ENCODE data around the gene UFSP1. TPM values are rescaled to one million over a fixed set of nuclear protein-coding genes. Genes with fewer than 3 reads are reported as not detected.

UFSP1 gene
- total RNA-seq, 1 donor: 5.6 TPM

DNA sequence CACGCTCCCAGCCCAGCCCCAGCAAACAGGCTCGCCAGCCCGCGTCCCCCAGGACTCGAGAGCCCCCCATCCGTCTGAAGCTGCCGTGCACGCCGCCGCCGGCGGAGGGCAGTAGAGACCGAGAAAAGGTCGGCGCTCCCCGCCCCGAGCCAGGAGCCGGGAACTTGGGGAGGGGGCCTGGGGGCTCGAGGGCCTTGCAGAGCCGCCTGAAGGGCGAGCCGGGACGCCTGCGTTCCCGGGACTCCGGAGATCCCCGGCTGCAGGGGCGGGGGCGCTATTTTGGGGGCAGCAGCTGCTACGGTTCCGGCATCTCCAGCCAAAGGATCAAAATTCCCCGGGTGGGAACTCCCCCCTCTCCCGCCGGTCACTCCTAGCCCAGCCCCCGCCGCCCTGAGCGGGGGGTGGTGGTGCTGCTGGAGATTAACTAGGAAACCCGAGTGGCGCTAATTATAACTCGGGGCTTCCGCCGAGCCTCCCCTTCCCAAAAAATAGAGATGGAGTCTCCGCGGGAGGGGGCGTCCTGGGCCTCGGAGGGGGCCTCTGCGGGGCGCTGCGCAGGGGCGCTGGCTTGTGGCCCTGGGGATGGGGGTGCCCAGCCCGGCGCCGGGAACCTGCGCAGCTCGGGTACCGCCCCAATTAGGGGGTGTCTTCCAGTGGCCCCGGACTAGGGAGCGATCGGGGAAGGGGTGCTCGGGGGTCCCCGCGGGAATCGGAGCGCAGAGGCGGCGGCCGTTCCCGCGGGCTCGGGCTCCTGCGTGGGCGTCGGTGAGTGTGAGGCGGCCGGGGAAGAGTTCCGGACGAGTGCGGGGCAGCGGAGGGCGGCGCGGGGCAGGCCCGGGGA lies 5.6 kb upstream of the UFSP1 start:
- TF ChIP-seq, protein P1, sequence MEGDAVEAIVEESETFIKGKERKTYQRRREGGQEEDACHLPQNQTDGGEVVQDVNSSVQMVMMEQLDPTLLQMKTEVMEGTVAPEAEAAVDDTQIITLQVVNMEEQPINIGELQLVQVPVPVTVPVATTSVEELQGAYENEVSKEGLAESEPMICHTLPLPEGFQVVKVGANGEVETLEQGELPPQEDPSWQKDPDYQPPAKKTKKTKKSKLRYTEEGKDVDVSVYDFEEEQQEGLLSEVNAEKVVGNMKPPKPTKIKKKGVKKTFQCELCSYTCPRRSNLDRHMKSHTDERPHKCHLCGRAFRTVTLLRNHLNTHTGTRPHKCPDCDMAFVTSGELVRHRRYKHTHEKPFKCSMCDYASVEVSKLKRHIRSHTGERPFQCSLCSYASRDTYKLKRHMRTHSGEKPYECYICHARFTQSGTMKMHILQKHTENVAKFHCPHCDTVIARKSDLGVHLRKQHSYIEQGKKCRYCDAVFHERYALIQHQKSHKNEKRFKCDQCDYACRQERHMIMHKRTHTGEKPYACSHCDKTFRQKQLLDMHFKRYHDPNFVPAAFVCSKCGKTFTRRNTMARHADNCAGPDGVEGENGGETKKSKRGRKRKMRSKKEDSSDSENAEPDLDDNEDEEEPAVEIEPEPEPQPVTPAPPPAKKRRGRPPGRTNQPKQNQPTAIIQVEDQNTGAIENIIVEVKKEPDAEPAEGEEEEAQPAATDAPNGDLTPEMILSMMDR (IDR thresholded peaks at IDR 0.05; ENCODE audit: insufficient read depth, low read depth, low read length): peak; percentile 80
- no peak for DNase-seq (ENCODE audit: low read depth)
- H3K4me3 ChIP-seq (ENCODE audit: low read depth, low read length): peak overlapping the region; percentile 50

DNA sequence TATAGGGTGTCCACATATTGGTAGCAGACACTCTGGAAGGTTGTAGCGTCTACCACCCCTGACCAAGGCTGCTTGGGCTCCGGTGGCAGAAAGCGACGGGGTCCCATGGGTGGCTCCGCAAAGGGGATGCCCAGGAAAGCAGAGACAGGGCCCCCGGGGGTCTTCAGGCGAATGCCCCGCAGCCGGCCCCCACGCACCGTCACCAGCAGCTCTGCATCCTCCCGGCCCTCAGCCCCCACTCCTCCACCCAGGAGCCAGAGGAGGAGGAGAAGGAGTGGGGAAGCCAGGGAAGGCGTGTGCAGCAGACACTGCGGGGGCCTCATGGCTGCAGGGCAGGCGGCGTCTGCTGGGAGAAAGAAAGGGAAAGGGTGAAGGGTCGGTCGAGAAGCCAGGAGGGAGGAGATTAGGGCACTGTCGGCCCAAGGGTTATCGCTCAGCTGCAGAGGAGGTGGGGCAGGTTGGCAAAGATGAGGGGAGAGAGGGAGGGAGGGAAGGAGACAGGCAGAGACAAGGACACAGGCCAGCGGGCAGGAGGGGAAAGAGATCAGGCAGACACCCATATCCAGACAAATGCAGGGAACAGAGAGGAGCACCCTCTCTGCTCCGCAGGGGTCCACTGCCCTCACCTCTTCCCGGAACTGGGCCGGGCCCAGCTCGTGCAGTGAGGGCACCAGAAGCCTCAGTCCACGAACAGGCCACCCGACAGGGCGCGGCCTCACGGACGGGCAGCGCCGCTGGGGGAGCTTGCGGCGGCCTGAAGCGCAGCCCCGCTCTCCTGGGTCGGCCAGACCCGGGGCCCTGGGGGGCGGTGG lies 4.6 kb upstream of the UFSP1 start:
- H3K4me3 ChIP-seq (ENCODE audit: low read depth, low read length): no peak overlapping the region
- TF ChIP-seq, protein P1 (IDR thresholded peaks at IDR 0.05; ENCODE audit: insufficient read depth, low read depth, low read length): no peak
- no peak for DNase-seq (ENCODE audit: low read depth)

- TF ChIP-seq, protein P1 (IDR thresholded peaks at IDR 0.05; ENCODE audit: insufficient read depth, low read depth, low read length): no peak
- H3K4me3 ChIP-seq (ENCODE audit: low read depth, low read length): no peak overlapping the region
- DNase-seq (ENCODE audit: low read depth): no peak
These were observed 3.9 kb upstream of the UFSP1 start for GRCh38 chr7:100893318-100893895.

- H3K4me3 ChIP-seq (ENCODE audit: low read depth, low read length): no peak overlapping the region
- TF ChIP-seq, protein P1 (IDR thresholded peaks at IDR 0.05; ENCODE audit: insufficient read depth, low read depth, low read length): no peak
- no peak for DNase-seq (ENCODE audit: low read depth)
These were observed 3.1 kb upstream of the UFSP1 start for GRCh38 chr7:100892364-100893317.

GRCh38 chr7:100891568-100892247 lies 2.2 kb upstream of the UFSP1 start:
- H3K4me3 ChIP-seq (ENCODE audit: low read depth, low read length): no peak overlapping the region
- no peak for DNase-seq (ENCODE audit: low read depth)
- TF ChIP-seq, protein P1 (IDR thresholded peaks at IDR 0.05; ENCODE audit: insufficient read depth, low read depth, low read length): no peak
